Nephron progenitor cell (in vitro differentiated cells): ENCODE data around the gene MEPE.

Source experiments
- DNase-seq: peaks from one replicate; pipeline ENCODE4 v3.0.0; 2021
- H3K27ac Mint-ChIP-seq: 2 replicates; pipeline ENCODE4 v1.8.0; 2021; ENCODE audit warnings: mild to moderate bottlenecking, moderate library complexity, mixed read lengths
- H3K27me3 Mint-ChIP-seq: 2 replicates; pipeline ENCODE4 v1.8.0; 2021; ENCODE audit warnings: mild to moderate bottlenecking, low read depth, mixed read lengths; ENCODE audit not compliant: poor library complexity
- H3K36me3 Mint-ChIP-seq: 2 replicates; pipeline ENCODE4 v1.8.0; 2021; ENCODE audit warnings: low read depth, mixed read lengths
- H3K4me1 Mint-ChIP-seq: 2 replicates; pipeline ENCODE4 v1.8.0; 2021; ENCODE audit warnings: mixed read lengths
- H3K4me3 Mint-ChIP-seq: 2 replicates; pipeline ENCODE4 v1.8.0; 2021; ENCODE audit warnings: mild to moderate bottlenecking, moderate library complexity, mixed read lengths
- H3K9me3 Mint-ChIP-seq: 2 replicates; pipeline ENCODE4 v1.8.0; 2021; ENCODE audit warnings: mild to moderate bottlenecking, moderate library complexity, mixed read lengths
- CTCF ChIP-seq: fragments of 200-600 bp; sonication (generic); IDR thresholded peaks from 2 replicates; pipeline ENCODE4 v1.5.0; 2021; ENCODE audit warnings: antibody characterized with exemption

The MEPE gene

GRCh38 chr4:87803421-87803820 lies 29.3 kb upstream of the MEPE start:
- TF ChIP-seq CTCF, result no peak
- Mint-ChIP-seq H3K4me1 (no peaks in the 10 kb centered on the region), H3K27ac (no peak overlapping the region), H3K27me3 (peaks cover 6% of the 10 kb centered on the region), H3K9me3 (no peaks in the 10 kb centered on the region), H3K36me3 (no peaks in the 10 kb centered on the region), H3K4me3 (no peak overlapping the region)
- DNase-seq, result no peak

- H3K27ac Mint-ChIP-seq, result no peak overlapping the region
- H3K4me1 Mint-ChIP-seq, result no peaks in the 10 kb centered on the region
- H3K27me3 Mint-ChIP-seq, result peaks cover 6% of the 10 kb centered on the region
- no peak overlapping the region for H3K4me3 Mint-ChIP-seq
- TF ChIP-seq CTCF, result no peak
- DNase-seq, result no peak
- no peaks in the 10 kb centered on the region for H3K9me3 Mint-ChIP-seq
- H3K36me3 Mint-ChIP-seq, result no peaks in the 10 kb centered on the region
These were observed 27.9 kb upstream of the MEPE start for GRCh38 chr4:87804871-87805270.

GRCh38 chr4:87805971-87806370 lies 26.8 kb upstream of the MEPE start:
- no peaks in the 10 kb centered on the region for H3K4me1 Mint-ChIP-seq
- no peak for TF ChIP-seq CTCF
- H3K27me3 Mint-ChIP-seq, result peaks cover 6% of the 10 kb centered on the region
- H3K36me3 Mint-ChIP-seq, result no peaks in the 10 kb centered on the region
- no peak for DNase-seq
- H3K27ac Mint-ChIP-seq, result no peak overlapping the region
- no peaks in the 10 kb centered on the region for H3K9me3 Mint-ChIP-seq
- no peak overlapping the region for H3K4me3 Mint-ChIP-seq

- Mint-ChIP-seq H3K36me3 (no peaks in the 10 kb centered on the region), H3K27me3 (peaks cover 9% of the 10 kb centered on the region), H3K9me3 (no peaks in the 10 kb centered on the region), H3K4me1 (no peaks in the 10 kb centered on the region), H3K27ac (no peak overlapping the region), H3K4me3 (no peak overlapping the region)
- no peak for TF ChIP-seq CTCF
- DNase-seq, result no peak
These were observed 26.2 kb upstream of the MEPE start for GRCh38 chr4:87806520-87806919.

- Mint-ChIP-seq H3K27me3 (peaks cover 8% of the 10 kb centered on the region), H3K4me1 (no peaks in the 10 kb centered on the region), H3K36me3 (no peaks in the 10 kb centered on the region), H3K9me3 (no peaks in the 10 kb centered on the region), H3K27ac (no peak overlapping the region), H3K4me3 (no peak overlapping the region)
- no peak for TF ChIP-seq CTCF
- no peak for DNase-seq
These were observed 25.4 kb upstream of the MEPE start for GRCh38 chr4:87807402-87807801.

- DNase-seq, result no peak
- no peak for TF ChIP-seq CTCF
- no peaks in the 10 kb centered on the region for H3K36me3 Mint-ChIP-seq
- no peaks in the 10 kb centered on the region for H3K4me1 Mint-ChIP-seq
- H3K27me3 Mint-ChIP-seq, result peaks cover 8% of the 10 kb centered on the region
- no peak overlapping the region for H3K27ac Mint-ChIP-seq
- peaks cover 23% of the 10 kb centered on the region for H3K9me3 Mint-ChIP-seq
- no peak overlapping the region for H3K4me3 Mint-ChIP-seq
These were observed 20.8 kb upstream of the MEPE start for GRCh38 chr4:87811977-87812376.
